Panc1 (cell line): ENCODE results near the gene MBD5.

Experiments used
- CTCF ChIP-seq: fragments of 450-650 bp; IDR thresholded peaks from 2 replicates; pipeline ENCODE4 v1.5.1; 2017; ENCODE audit warnings: mild to moderate bottlenecking
- POLR2AphosphoS5 ChIP-seq: IDR thresholded peaks from 2 replicates; pipeline ENCODE4 v1.6.1; 2012; ENCODE audit warnings: mild to moderate bottlenecking, low read depth, low read length, moderate library complexity
- REST ChIP-seq, 2 experiments: IDR thresholded peaks; 2 replicates each; pipeline ENCODE4 v1.6.1; 2011 to 2012; ENCODE audit warnings: low read depth in 2 of 2, control low read depth in 1 of 2, low read length in 1 of 2, mild to moderate bottlenecking in 1 of 2, moderate library complexity in 1 of 2; ENCODE audit not compliant: insufficient read depth in 1 of 2
- SIN3A ChIP-seq: IDR thresholded peaks from 2 replicates; pipeline ENCODE4 v1.6.1; 2012; ENCODE audit warnings: low read depth, mild to moderate bottlenecking, low read length, moderate library complexity, borderline replicate concordance; ENCODE audit not compliant: insufficient read depth
- TCF7L2 ChIP-seq: IDR thresholded peaks from 2 replicates; pipeline ENCODE4 v1.6.1; 2011; ENCODE audit warnings: mild to moderate bottlenecking, low read depth, low read length, inconsistent platforms

- TF ChIP-seq REST (IDR thresholded peaks at IDR 0.05; ENCODE audit: insufficient read depth in 1 of 2, low read depth in 2 of 2, low read length in 1 of 2) (no peak), POLR2AphosphoS5 (no peak), CTCF (no peak), SIN3A (no peak), TCF7L2 (no peak)
Observed at GRCh38 chr2:148461876-148462275, 441.0 kb downstream of the MBD5 start.
